Stimulated activated CD4-positive, alpha-beta T cell treated with anti-CD3 and anti-CD28 coated beads, Interleukin-4, amount 100 ng/mL, for 48 hours (primary cell): ENCODE measurements around the gene RAD51B.

Source experiments
- DNase-seq, 2 donors: peaks; one replicate each; pipeline ENCODE4 v3.0.0-alpha.2; 2020; ENCODE audit warnings: low read depth in 2 of 2

The RAD51B gene

GRCh38 chr14:68737086-68737485, 917.5 kb downstream of the RAD51B start:
- DNase-seq = no peak

- no peak for DNase-seq
Measured at GRCh38 chr14:68738559-68738958, 919.0 kb downstream of the RAD51B start.

GRCh38 chr14:68739701-68740100, 920.1 kb downstream of the RAD51B start:
- DNase-seq = no peak

GRCh38 chr14:68740788-68741476, 921.4 kb downstream of the RAD51B start:
- no peak for DNase-seq

GRCh38 chr14:68741477-68741791, 921.9 kb downstream of the RAD51B start:
- DNase-seq = no peak

- no peak for DNase-seq
Measured at GRCh38 chr14:68741839-68742470, 922.4 kb downstream of the RAD51B start.

- no peak for DNase-seq
Measured at GRCh38 chr14:68744613-68745012, 925.0 kb downstream of the RAD51B start.

GRCh38 chr14:68747393-68747792, 927.8 kb downstream of the RAD51B start:
- DNase-seq = no peak

- DNase-seq = no peak
Measured at GRCh38 chr14:68748260-68748659, 928.7 kb downstream of the RAD51B start.

GRCh38 chr14:68748691-68749090, 929.1 kb downstream of the RAD51B start:
- DNase-seq = no peak

GRCh38 chr14:68749487-68750475, 930.2 kb downstream of the RAD51B start:
- no peak for DNase-seq

- DNase-seq = no peak
Measured at GRCh38 chr14:68752271-68753006, 932.9 kb downstream of the RAD51B start.

- no peak for DNase-seq
Measured at GRCh38 chr14:68753690-68754089, 934.1 kb downstream of the RAD51B start.

GRCh38 chr14:68755016-68755353, 935.4 kb downstream of the RAD51B start:
- no peak for DNase-seq

- no peak for DNase-seq
Measured at GRCh38 chr14:68756000-68756481, 936.5 kb downstream of the RAD51B start.

- DNase-seq = no peak
Measured at GRCh38 chr14:68756734-68757133, 937.2 kb downstream of the RAD51B start.

- DNase-seq = no peak
Measured at GRCh38 chr14:68757618-68758081, 938.1 kb downstream of the RAD51B start.

- DNase-seq = no peak
Measured at GRCh38 chr14:68758301-68758700, 938.7 kb downstream of the RAD51B start.

GRCh38 chr14:68759017-68759560, 939.5 kb downstream of the RAD51B start:
- no peak for DNase-seq

GRCh38 chr14:68759937-68760336, 940.4 kb downstream of the RAD51B start:
- no peak for DNase-seq

GRCh38 chr14:68760761-68761160, 941.2 kb downstream of the RAD51B start:
- DNase-seq = no peak
